A673 (cell line): Measurements from ENCODE around the gene CLEC10A. TPM values are rescaled to one million over a fixed set of nuclear protein-coding genes. Genes with fewer than 3 reads are reported as not detected.

ENCODE experiments used
- BruUV-seq: library from RNA; stranded (reverse); fragments of 400-500 nt; replicated peaks from 2 replicates; lab custom pipeline; 2021; lab: Mats Ljungman, UMichigan
- CTCF ChIA-PET: fragments of 300-600 bp; sonication (Branson Sonifier 250); formaldehyde crosslinking; loops from one replicate; lab custom pipeline; 2022; ENCODE audit warnings: antibody characterized with exemption; lab: Charles Lee
- POLR2A ChIA-PET: fragments of 300-600 bp; sonication (Branson Sonifier 250); formaldehyde crosslinking; loops from one replicate; lab custom pipeline; 2022; ENCODE audit warnings: antibody characterized with exemption; ENCODE audit not compliant: low non-redundant PET; lab: Charles Lee
- DNase-seq: peaks from one replicate; pipeline ENCODE4 v3.0.0-alpha.2; 2015; ENCODE audit warnings: low spot score
- H3K27ac ChIP-seq: fragments of 200-600 bp; sonication (generic); 2 replicates; pipeline ENCODE4 v1.5.1; 2016; ENCODE audit warnings: mixed run types, low read depth, mild to moderate bottlenecking, mixed read lengths, antibody characterized with exemption, low read length; ENCODE audit not compliant: poor library complexity, severe bottlenecking
- H3K27me3 ChIP-seq: fragments of 200-600 bp; sonication (generic); replicated peaks from 2 replicates; pipeline ENCODE4 v1.6.1; 2017; ENCODE audit warnings: mixed run types, low read depth, mild to moderate bottlenecking, mixed read lengths, antibody characterized with exemption, low read length; ENCODE audit not compliant: insufficient read depth, poor library complexity
- H3K36me3 ChIP-seq: fragments of 200-600 bp; sonication (generic); 2 replicates; pipeline ENCODE4 v1.6.1; 2016; ENCODE audit warnings: mixed run types, mild to moderate bottlenecking, mixed read lengths, antibody characterized with exemption, low read length; ENCODE audit not compliant: insufficient read depth, poor library complexity, severe bottlenecking
- H3K4me1 ChIP-seq: fragments of 200-600 bp; sonication (generic); 2 replicates; pipeline ENCODE4 v1.6.1; 2017; ENCODE audit warnings: mixed run types, mild to moderate bottlenecking, mixed read lengths, antibody characterized with exemption, low read length; ENCODE audit not compliant: insufficient read depth, poor library complexity, severe bottlenecking
- H3K4me3 ChIP-seq: fragments of 200-600 bp; sonication (generic); 2 replicates; pipeline ENCODE4 v1.5.1; 2016; ENCODE audit warnings: low read depth, mixed run types, mild to moderate bottlenecking, mixed read lengths, low read length; ENCODE audit not compliant: poor library complexity, severe bottlenecking
- H3K9me3 ChIP-seq: fragments of 200-600 bp; sonication (generic); 2 replicates; pipeline ENCODE4 v1.6.1; 2016; ENCODE audit warnings: mixed run types, low read depth, mild to moderate bottlenecking, mixed read lengths, antibody characterized with exemption, low read length; ENCODE audit not compliant: poor library complexity, severe bottlenecking
- EZH2 ChIP-seq: fragments of 200-600 bp; sonication (generic); IDR thresholded peaks from 2 replicates; pipeline ENCODE4 v1.6.1; 2017; ENCODE audit warnings: borderline replicate concordance, low read depth, mild to moderate bottlenecking, mixed read lengths, antibody characterized with exemption, low read length; ENCODE audit not compliant: poor library complexity, severe bottlenecking
- intact Hi-C: fragments of 100-400 bp; cut with micrococcal nuclease; formaldehyde crosslinking; loops from one replicate; pipeline ENCODE4 v1.10.0; 2022; ENCODE audit not compliant: unreplicated experiment
- total RNA-seq: library from RNA; stranded (reverse); gene quantifications from 2 replicates; pipeline ENCODE4 v1.2.3, GENCODE V29; 2021
- TF ChIP-seq, protein P1 (sequence below): fragments of 300-800, 200-600 bp; sonication (generic); conservative IDR thresholded peaks from 2 replicates; pipeline ENCODE4 v1.5.1; 2017; ENCODE audit warnings: low read depth, mild to moderate bottlenecking, antibody characterized with exemption, low read length, moderate library complexity, mixed read lengths

The CLEC10A gene
- total RNA-seq, 1 experiment from 2014 or later: not detected

DNA sequence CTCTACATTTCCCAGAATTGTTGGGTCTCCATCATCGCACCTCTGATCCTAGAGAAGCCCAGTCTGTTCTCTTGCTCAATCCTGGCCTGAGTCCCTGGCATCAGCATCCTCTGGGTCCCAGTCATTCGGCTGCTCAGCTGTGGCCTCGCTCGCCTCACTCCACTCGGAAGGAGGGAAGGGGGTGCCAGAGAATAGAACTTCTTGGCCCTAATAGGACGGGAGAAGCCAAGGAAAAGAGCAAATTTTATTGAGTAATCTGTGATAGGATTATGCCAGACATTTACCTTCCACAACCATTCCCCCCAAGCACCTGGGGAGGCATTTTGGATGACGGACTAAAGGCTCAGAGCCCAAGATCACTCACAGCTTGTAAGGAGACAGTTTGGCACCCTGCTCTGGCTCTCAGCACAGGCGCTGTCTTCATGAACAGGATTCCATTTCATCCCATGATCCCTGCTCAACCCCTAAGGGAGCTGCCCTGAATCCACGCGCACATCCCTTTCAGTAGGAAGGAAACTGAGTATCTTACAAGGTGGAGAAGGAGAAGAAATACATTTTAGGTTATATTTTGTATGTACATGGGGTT is 498 bp upstream of the CLEC10A start:
- no peaks in the 10 kb centered on the region for H3K27me3 ChIP-seq
- BruUV-seq: no TSS peak
- H3K36me3 ChIP-seq: no peaks in the 10 kb centered on the region
- ChIA-PET POLR2A (no interaction called here), CTCF (no interaction called here)
- H3K4me1 ChIP-seq: peaks cover 4% of the 10 kb centered on the region
- no peak for DNase-seq
- no peak for TF ChIP-seq EZH2
- TF ChIP-seq, protein P1, sequence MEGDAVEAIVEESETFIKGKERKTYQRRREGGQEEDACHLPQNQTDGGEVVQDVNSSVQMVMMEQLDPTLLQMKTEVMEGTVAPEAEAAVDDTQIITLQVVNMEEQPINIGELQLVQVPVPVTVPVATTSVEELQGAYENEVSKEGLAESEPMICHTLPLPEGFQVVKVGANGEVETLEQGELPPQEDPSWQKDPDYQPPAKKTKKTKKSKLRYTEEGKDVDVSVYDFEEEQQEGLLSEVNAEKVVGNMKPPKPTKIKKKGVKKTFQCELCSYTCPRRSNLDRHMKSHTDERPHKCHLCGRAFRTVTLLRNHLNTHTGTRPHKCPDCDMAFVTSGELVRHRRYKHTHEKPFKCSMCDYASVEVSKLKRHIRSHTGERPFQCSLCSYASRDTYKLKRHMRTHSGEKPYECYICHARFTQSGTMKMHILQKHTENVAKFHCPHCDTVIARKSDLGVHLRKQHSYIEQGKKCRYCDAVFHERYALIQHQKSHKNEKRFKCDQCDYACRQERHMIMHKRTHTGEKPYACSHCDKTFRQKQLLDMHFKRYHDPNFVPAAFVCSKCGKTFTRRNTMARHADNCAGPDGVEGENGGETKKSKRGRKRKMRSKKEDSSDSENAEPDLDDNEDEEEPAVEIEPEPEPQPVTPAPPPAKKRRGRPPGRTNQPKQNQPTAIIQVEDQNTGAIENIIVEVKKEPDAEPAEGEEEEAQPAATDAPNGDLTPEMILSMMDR: no peak
- H3K27ac ChIP-seq: no peak overlapping the region
- no peak overlapping the region for H3K4me3 ChIP-seq
- no peaks in the 10 kb centered on the region for H3K9me3 ChIP-seq
- intact Hi-C loops: no loop called here

GRCh38 chr17:7078711-7079110 is 1.3 kb downstream of the CLEC10A start:
- no TSS peak for BruUV-seq
- Histone ChIP-seq H3K36me3 (no peaks in the 10 kb centered on the region), H3K27me3 (no peaks in the 10 kb centered on the region), H3K9me3 (no peaks in the 10 kb centered on the region), H3K27ac (no peak overlapping the region), H3K4me3 (no peak overlapping the region), H3K4me1 (no peaks in the 10 kb centered on the region)
- TF ChIP-seq EZH2: no peak
- TF ChIP-seq, protein P1: no peak
- DNase-seq: no peak
- ChIA-PET CTCF (no interaction called here), POLR2A (no interaction called here)
- intact Hi-C loops: no loop called here

DNA sequence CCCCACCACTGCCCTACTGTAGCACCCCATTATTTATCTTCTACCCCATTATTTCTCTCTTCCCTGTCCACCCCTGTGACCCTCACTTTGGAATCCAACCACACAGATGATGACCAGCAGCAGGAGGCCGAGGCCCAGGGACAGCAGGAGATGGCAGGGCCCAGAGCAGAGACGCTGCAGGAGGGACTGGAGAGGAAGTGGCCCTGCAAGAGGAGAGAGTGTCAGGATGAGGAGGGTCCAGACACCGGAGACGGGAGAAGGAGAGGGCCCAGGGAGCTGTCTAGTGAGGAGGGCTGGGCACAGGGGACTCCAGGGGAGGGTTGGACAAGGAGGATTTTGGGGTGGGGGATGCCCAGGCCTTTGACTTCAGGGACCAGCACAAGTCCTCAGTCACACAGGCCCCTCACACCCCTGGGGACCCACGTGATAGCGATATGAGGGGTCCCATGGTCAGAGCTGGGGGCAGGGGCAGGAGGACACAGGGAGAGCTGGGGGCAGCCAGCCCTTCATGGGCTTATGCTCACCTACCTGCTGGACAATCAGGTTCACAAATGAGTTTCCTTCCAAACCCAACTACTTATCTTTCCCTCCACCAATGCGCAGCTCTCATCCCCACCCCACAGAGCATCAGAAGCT is 2.0 kb downstream of the CLEC10A start:
- no peaks in the 10 kb centered on the region for H3K4me1 ChIP-seq
- no peak for DNase-seq
- H3K4me3 ChIP-seq: no peak overlapping the region
- no peaks in the 10 kb centered on the region for H3K36me3 ChIP-seq
- no peaks in the 10 kb centered on the region for H3K9me3 ChIP-seq
- intact Hi-C loops: no loop called here
- H3K27ac ChIP-seq: no peak overlapping the region
- no peaks in the 10 kb centered on the region for H3K27me3 ChIP-seq
- POLR2A ChIA-PET: no interaction called here
- TF ChIP-seq, protein P1: no peak
- TF ChIP-seq EZH2: no peak
- no TSS peak for BruUV-seq
- CTCF ChIA-PET: no interaction called here
